ENCODE measurements around the gene INPPL1. TPM values are rescaled to one million over a fixed set of nuclear protein-coding genes. Genes with fewer than 3 reads are reported as not detected.

Gene INPPL1
- polyA plus RNA-seq, 1 donor (not counting 4 experiments of a cell fraction or from before 2014, with no cell fraction given) = 44.0 TPM

- Histone ChIP-seq H3K9me3 (ENCODE audit: control insufficient read depth, low read depth, low read length) (no peaks in the 10 kb centered on the region), H3K27ac (ENCODE audit: control insufficient read depth, insufficient read depth, low read length) (no peak overlapping the region), H3K36me3 (ENCODE audit: control insufficient read depth in 2 of 2, extremely low read depth in 1 of 2, insufficient read depth in 2 of 2, low read length in 2 of 2) (no peaks in the 10 kb centered on the region), H2AFZ (ENCODE audit: control insufficient read depth, low read length) (no peak overlapping the region), H4K20me1 (ENCODE audit: control insufficient read depth, extremely low read depth, insufficient read depth, low read length) (no peaks in the 10 kb centered on the region), H3K4me2 (ENCODE audit: control insufficient read depth, extremely low read depth, insufficient read depth, low read depth, low read length) (no peak overlapping the region), H3K27me3 (ENCODE audit: control insufficient read depth, extremely low read depth, insufficient read depth, low read length) (no peaks in the 10 kb centered on the region), H3K4me3 (ENCODE audit: control insufficient read depth in 2 of 3, extremely low read depth in 1 of 3, insufficient read depth in 2 of 3, low read depth in 1 of 3, low read length in 3 of 3) (no peak overlapping the region), H3K9ac (ENCODE audit: control insufficient read depth, extremely low read depth, insufficient read depth, low read length) (no peak overlapping the region), H3K9me1 (ENCODE audit: control insufficient read depth, extremely low read depth, insufficient read depth, low read length) (no peaks in the 10 kb centered on the region), H3K4me1 (ENCODE audit: control insufficient read depth, extremely low read depth, insufficient read depth, low read length) (peaks cover 3% of the 10 kb centered on the region), H3K79me2 (ENCODE audit: control insufficient read depth, insufficient read depth, low read length) (no peaks in the 10 kb centered on the region)
- DNase-seq (ENCODE audit: low read depth, low spot score) (no peak), FAIRE-seq (no peak)
- TF ChIP-seq EZH2 (IDR thresholded peaks at IDR 0.05; ENCODE audit: low read length) (no peak), CTCF (optimal IDR thresholded peaks at IDR 0.05 in 1 of 3, IDR thresholded peaks at IDR 0.05 in 1 of 3, conservative IDR thresholded peaks at IDR 0.05 in 1 of 3; ENCODE audit: extremely low read depth in 1 of 3, insufficient read depth in 2 of 3, low read length in 3 of 3) (no peak)
- dilution Hi-C loops (cut with MboI; ENCODE audit: extremely low pct_ligation_motif_present, low sequenced_read_pairs) = no loop called here
Observed at GRCh38 chr11:72280726-72281315, 56.3 kb downstream of the INPPL1 start.

- Histone ChIP-seq H3K9ac (ENCODE audit: control insufficient read depth, extremely low read depth, insufficient read depth, low read length) (no peak overlapping the region), H3K4me2 (ENCODE audit: control insufficient read depth, extremely low read depth, insufficient read depth, low read depth, low read length) (no peak overlapping the region), H4K20me1 (ENCODE audit: control insufficient read depth, extremely low read depth, insufficient read depth, low read length) (no peaks in the 10 kb centered on the region), H3K4me1 (ENCODE audit: control insufficient read depth, extremely low read depth, insufficient read depth, low read length) (peaks cover 2% of the 10 kb centered on the region), H3K9me1 (ENCODE audit: control insufficient read depth, extremely low read depth, insufficient read depth, low read length) (no peaks in the 10 kb centered on the region), H3K9me3 (ENCODE audit: control insufficient read depth, low read depth, low read length) (no peaks in the 10 kb centered on the region), H3K4me3 (ENCODE audit: control insufficient read depth in 2 of 3, extremely low read depth in 1 of 3, insufficient read depth in 2 of 3, low read depth in 1 of 3, low read length in 3 of 3) (no peak overlapping the region), H3K27me3 (ENCODE audit: control insufficient read depth, extremely low read depth, insufficient read depth, low read length) (no peaks in the 10 kb centered on the region), H3K79me2 (ENCODE audit: control insufficient read depth, insufficient read depth, low read length) (no peaks in the 10 kb centered on the region), H2AFZ (ENCODE audit: control insufficient read depth, low read length) (no peak overlapping the region), H3K36me3 (ENCODE audit: control insufficient read depth in 2 of 2, extremely low read depth in 1 of 2, insufficient read depth in 2 of 2, low read length in 2 of 2) (no peaks in the 10 kb centered on the region), H3K27ac (ENCODE audit: control insufficient read depth, insufficient read depth, low read length) (no peak overlapping the region)
- DNase-seq (ENCODE audit: low read depth, low spot score) = no peak
- dilution Hi-C loops (cut with MboI; ENCODE audit: extremely low pct_ligation_motif_present, low sequenced_read_pairs) = no loop called here
- TF ChIP-seq CTCF (optimal IDR thresholded peaks at IDR 0.05 in 1 of 3, IDR thresholded peaks at IDR 0.05 in 1 of 3, conservative IDR thresholded peaks at IDR 0.05 in 1 of 3; ENCODE audit: extremely low read depth in 1 of 3, insufficient read depth in 2 of 3, low read length in 3 of 3) (no peak), EZH2 (IDR thresholded peaks at IDR 0.05; ENCODE audit: low read length) (no peak)
- no peak for FAIRE-seq
Observed at GRCh38 chr11:72283947-72284346, 59.4 kb downstream of the INPPL1 start.
